GM18511 (cell line): ENCODE data around the gene MGP.

ENCODE experiments used
- ATAC-seq: cut with Tn5 transposase; IDR thresholded peaks from one replicate; pipeline ENCODE4 v1.9.1; 2021; ENCODE audit warnings: mild to moderate bottlenecking, moderate library complexity; ENCODE audit not compliant: unreplicated experiment

The MGP gene

GRCh38 chr12:14833336-14833735 lies 52.3 kb downstream of the MGP start:
- no peak for ATAC-seq
